ENCODE data around the gene MECR.

MECR gene

GRCh38 chr1:29202053-29202452 lies 28.7 kb downstream of the MECR start:
- DNase-seq (ENCODE audit: low read depth in 2 of 2): no peak

GRCh38 chr1:29201595-29202051 lies 29.1 kb downstream of the MECR start:
- no peak for DNase-seq (ENCODE audit: low read depth in 2 of 2)

- no peak for DNase-seq (ENCODE audit: low read depth in 2 of 2)
Observed at GRCh38 chr1:29200906-29201594, 29.7 kb downstream of the MECR start.

GRCh38 chr1:29197993-29198392 lies 32.7 kb downstream of the MECR start:
- no peak for DNase-seq (ENCODE audit: low read depth in 2 of 2)

- DNase-seq (ENCODE audit: low read depth in 2 of 2): no peak
Observed at GRCh38 chr1:29197590-29197924, 33.2 kb downstream of the MECR start.

- DNase-seq (ENCODE audit: low read depth in 2 of 2): no peak
Observed at GRCh38 chr1:29196863-29197589, 33.7 kb downstream of the MECR start.

GRCh38 chr1:29195881-29196291 lies 34.8 kb downstream of the MECR start:
- no peak for DNase-seq (ENCODE audit: low read depth in 2 of 2)

GRCh38 chr1:29193879-29194455 lies 36.8 kb downstream of the MECR start:
- DNase-seq (ENCODE audit: low read depth in 2 of 2): no peak

- DNase-seq (ENCODE audit: low read depth in 2 of 2): no peak
Observed at GRCh38 chr1:29190718-29191117, 40.0 kb downstream of the MECR start.

GRCh38 chr1:29186707-29187106 lies 44.0 kb downstream of the MECR start:
- no peak for DNase-seq (ENCODE audit: low read depth in 2 of 2)

GRCh38 chr1:29186252-29186651 lies 44.5 kb downstream of the MECR start:
- DNase-seq (ENCODE audit: low read depth in 2 of 2): no peak

- DNase-seq (ENCODE audit: low read depth in 2 of 2): no peak
Observed at GRCh38 chr1:29183287-29183686, 47.4 kb downstream of the MECR start.

GRCh38 chr1:29181413-29182225 lies 49.1 kb downstream of the MECR start, which contains the start of gene SRSF4:
SRSF4 (minus strand) TSS chr1:29181900; CDS start chr1:29181752, 148 bp downstream.
- peak; percentile 93 to 98 for DNase-seq (ENCODE audit: low read depth in 2 of 2)

GRCh38 chr1:29180497-29181412 lies 50.0 kb downstream of the MECR start:
- DNase-seq (ENCODE audit: low read depth in 2 of 2): no peak

- no peak for DNase-seq (ENCODE audit: low read depth in 2 of 2)
Observed at GRCh38 chr1:29179641-29180184, 51.0 kb downstream of the MECR start.

- no peak for DNase-seq (ENCODE audit: low read depth in 2 of 2)
Observed at GRCh38 chr1:29177022-29177705, 53.6 kb downstream of the MECR start.

- DNase-seq (ENCODE audit: low read depth in 2 of 2): no peak
Observed at GRCh38 chr1:29176576-29176975, 54.2 kb downstream of the MECR start.

- DNase-seq (ENCODE audit: low read depth in 2 of 2): no peak
Observed at GRCh38 chr1:29172415-29172939, 58.3 kb downstream of the MECR start.

- DNase-seq (ENCODE audit: low read depth in 2 of 2): no peak
Observed at GRCh38 chr1:29171521-29171920, 59.2 kb downstream of the MECR start.

- DNase-seq (ENCODE audit: low read depth in 2 of 2): no peak
Observed at GRCh38 chr1:29171089-29171488, 59.6 kb downstream of the MECR start.
